Ishikawa (cell line): Measurements from ENCODE around the gene FASTK.
A peak's percentile ranks its signal among the peaks of the same experiment; 100 is the strongest.

Experiments
- CEBPB ChIP-seq: IDR thresholded peaks from 2 replicates; pipeline ENCODE4 v1.6.1; 2012
- CREB1 ChIP-seq: IDR thresholded peaks from 2 replicates; pipeline ENCODE4 v1.6.1; 2012; ENCODE audit warnings: low read depth
- EGR1 ChIP-seq: IDR thresholded peaks from 2 replicates; pipeline ENCODE4 v1.6.1; 2012
- EP300 ChIP-seq: IDR thresholded peaks from 2 replicates; pipeline ENCODE4 v1.6.1; 2012; ENCODE audit warnings: borderline replicate concordance
- FOXM1 ChIP-seq: IDR thresholded peaks from 2 replicates; pipeline ENCODE4 v1.6.1; 2012; ENCODE audit warnings: low read depth, borderline replicate concordance
- NFIC ChIP-seq: IDR thresholded peaks from 2 replicates; pipeline ENCODE4 v1.6.1; 2012
- RAD21 ChIP-seq: IDR thresholded peaks from 2 replicates; pipeline ENCODE4 v1.6.1; 2012; ENCODE audit warnings: low read depth
- TAF1 ChIP-seq: IDR thresholded peaks from 2 replicates; pipeline ENCODE4 v1.6.1; 2012; ENCODE audit warnings: low read depth, mild to moderate bottlenecking
- TCF12 ChIP-seq: IDR thresholded peaks from 2 replicates; pipeline ENCODE4 v1.6.1; 2012; ENCODE audit warnings: low read depth
- TEAD4 ChIP-seq: IDR thresholded peaks from 2 replicates; pipeline ENCODE4 v1.6.1; 2012
- YY1 ChIP-seq: IDR thresholded peaks from 2 replicates; pipeline ENCODE4 v1.6.1; 2012; ENCODE audit warnings: low read depth
- ZBTB7A ChIP-seq: IDR thresholded peaks from 2 replicates; pipeline ENCODE4 v1.6.1; 2012; ENCODE audit warnings: low read depth
- TF ChIP-seq, protein P1 (sequence below): IDR thresholded peaks from 2 replicates; pipeline ENCODE4 v1.6.1; 2012; ENCODE audit warnings: low read depth, mild to moderate bottlenecking
- TF ChIP-seq, protein P2 (sequence below): IDR thresholded peaks from 2 replicates; pipeline ENCODE4 v1.6.1; 2012
- TF ChIP-seq, protein P3 (sequence below): IDR thresholded peaks from 2 replicates; pipeline ENCODE4 v1.6.1; 2012

FASTK gene

DNA sequence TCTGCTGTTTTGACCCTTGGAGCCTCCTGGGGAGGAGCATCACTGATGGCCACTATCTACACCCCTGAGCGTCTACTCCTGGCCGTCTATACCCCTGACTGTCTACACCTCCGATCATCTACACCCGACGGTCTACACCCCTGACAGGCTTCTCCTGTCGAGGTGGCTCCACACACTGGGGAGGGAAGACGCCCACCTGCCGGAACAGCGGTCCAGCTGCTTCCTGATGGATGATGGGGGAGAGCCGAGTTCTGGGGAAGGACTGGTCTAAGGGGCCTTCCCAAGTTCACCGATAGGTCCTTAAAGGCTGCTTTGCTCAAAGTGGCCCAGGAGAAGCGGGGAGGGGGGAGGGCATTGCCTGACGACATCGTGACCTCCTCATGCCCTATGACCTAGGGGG is 47.5 kb upstream of the FASTK start:
- TF ChIP-seq, protein P1, sequence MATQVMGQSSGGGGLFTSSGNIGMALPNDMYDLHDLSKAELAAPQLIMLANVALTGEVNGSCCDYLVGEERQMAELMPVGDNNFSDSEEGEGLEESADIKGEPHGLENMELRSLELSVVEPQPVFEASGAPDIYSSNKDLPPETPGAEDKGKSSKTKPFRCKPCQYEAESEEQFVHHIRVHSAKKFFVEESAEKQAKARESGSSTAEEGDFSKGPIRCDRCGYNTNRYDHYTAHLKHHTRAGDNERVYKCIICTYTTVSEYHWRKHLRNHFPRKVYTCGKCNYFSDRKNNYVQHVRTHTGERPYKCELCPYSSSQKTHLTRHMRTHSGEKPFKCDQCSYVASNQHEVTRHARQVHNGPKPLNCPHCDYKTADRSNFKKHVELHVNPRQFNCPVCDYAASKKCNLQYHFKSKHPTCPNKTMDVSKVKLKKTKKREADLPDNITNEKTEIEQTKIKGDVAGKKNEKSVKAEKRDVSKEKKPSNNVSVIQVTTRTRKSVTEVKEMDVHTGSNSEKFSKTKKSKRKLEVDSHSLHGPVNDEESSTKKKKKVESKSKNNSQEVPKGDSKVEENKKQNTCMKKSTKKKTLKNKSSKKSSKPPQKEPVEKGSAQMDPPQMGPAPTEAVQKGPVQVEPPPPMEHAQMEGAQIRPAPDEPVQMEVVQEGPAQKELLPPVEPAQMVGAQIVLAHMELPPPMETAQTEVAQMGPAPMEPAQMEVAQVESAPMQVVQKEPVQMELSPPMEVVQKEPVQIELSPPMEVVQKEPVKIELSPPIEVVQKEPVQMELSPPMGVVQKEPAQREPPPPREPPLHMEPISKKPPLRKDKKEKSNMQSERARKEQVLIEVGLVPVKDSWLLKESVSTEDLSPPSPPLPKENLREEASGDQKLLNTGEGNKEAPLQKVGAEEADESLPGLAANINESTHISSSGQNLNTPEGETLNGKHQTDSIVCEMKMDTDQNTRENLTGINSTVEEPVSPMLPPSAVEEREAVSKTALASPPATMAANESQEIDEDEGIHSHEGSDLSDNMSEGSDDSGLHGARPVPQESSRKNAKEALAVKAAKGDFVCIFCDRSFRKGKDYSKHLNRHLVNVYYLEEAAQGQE = no peak
- no peak for TF ChIP-seq TEAD4
- no peak for TF ChIP-seq EP300
- no peak for TF ChIP-seq YY1
- no peak for TF ChIP-seq TAF1
- TF ChIP-seq CEBPB = no peak
- TF ChIP-seq EGR1 = no peak
- TF ChIP-seq, protein P2, sequence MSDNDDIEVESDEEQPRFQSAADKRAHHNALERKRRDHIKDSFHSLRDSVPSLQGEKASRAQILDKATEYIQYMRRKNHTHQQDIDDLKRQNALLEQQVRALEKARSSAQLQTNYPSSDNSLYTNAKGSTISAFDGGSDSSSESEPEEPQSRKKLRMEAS = no peak
- TF ChIP-seq, protein P3, sequence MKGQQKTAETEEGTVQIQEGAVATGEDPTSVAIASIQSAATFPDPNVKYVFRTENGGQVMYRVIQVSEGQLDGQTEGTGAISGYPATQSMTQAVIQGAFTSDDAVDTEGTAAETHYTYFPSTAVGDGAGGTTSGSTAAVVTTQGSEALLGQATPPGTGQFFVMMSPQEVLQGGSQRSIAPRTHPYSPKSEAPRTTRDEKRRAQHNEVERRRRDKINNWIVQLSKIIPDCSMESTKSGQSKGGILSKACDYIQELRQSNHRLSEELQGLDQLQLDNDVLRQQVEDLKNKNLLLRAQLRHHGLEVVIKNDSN = no peak
- TF ChIP-seq ZBTB7A = no peak
- TF ChIP-seq RAD21 = no peak
- TF ChIP-seq NFIC = no peak
- no peak for TF ChIP-seq FOXM1
- no peak for TF ChIP-seq CREB1
- no peak for TF ChIP-seq TCF12

DNA sequence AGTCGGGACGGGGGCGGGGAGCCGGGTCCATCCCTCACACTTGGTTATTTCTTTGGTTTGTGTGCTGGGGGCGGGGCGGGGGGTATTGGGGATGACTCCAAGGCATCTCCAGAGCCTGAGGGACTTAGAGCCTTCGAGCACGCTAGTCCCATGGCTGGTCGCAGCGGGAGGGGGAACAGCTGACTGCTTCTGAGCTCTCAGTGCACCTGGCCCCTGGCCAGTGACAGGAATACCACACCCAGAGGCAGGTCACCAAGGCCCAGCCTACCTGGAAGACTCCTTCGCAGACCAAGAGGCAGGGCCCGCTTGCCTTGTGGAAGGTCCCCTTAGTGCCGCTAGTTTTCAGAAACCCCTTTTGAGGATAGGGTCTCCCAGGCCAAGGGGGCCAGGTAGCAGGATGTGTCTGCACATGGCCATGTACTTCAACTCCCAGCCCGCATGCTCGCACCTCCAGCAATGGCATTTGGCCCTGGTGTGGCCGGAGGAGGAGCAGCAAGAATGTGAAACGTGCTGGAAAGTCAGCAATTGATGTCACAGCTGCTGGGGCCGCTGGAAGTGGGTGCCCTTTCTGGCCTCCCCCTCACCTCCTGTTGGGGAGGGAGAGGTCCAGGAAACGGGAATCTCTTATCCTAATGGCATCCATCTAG is 46.0 kb upstream of the FASTK start:
- TF ChIP-seq TCF12 (peak; percentile 48; the same call in 1 of the 2 replicates), EGR1 (no peak), TAF1 (no peak), TEAD4 (peak; percentile 14; the same call in 1 of the 2 replicates), NFIC (peak; percentile 84), CREB1 (no peak), ZBTB7A (no peak)
- TF ChIP-seq, protein P1 = no peak
- TF ChIP-seq, protein P2 = peak; percentile 63; the same call in 1 of the 2 replicates
- TF ChIP-seq, protein P3 = peak; percentile 66; the same call in 1 of the 2 replicates

DNA sequence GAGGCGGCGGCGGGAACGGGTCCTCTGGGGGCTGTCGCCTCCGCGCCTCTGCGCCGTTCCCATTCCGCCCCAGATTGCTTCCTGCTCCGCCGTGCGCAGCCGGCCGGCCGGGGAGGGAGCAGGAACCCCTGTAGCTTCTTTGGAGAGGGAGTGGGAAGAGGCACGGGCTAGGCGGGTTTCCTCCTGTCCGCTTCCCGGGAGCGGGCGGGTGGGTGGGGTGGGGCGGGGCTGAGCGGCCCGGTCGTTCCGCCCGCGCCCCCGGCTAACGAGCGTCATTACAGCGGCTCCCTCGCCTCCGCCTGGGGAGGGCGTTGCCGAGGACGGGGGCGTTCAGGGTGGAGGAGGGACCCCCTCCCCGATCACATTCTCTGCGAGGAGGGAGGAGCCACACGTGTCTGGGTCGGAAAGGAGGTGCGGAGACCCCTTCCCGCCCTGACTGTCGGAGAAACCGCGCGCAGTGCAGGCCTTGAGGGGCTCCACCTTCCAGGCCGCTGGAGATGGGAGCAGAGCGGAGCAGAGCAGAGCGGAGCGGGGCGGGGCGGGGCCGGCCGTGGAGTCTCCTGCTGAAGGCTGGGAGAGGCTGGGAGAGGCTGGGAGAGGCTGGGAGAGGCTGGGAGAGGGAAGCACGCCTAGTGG is 45.4 kb upstream of the FASTK start:
- no peak for TF ChIP-seq CEBPB
- TF ChIP-seq CREB1 = no peak
- TF ChIP-seq NFIC = 0 out of 2 replicates have a peak, but pooled peaks have one; percentile 6
- no peak for TF ChIP-seq TCF12
- TF ChIP-seq, protein P1 = no peak
- 0 out of 2 replicates have a peak, but pooled peaks have one; percentile 6 for TF ChIP-seq YY1
- TF ChIP-seq RAD21 = no peak
- TF ChIP-seq EP300 = no peak
- no peak for TF ChIP-seq FOXM1
- peak; percentile 85 for TF ChIP-seq ZBTB7A
- no peak for TF ChIP-seq TAF1
- peak; percentile 45; the same call in 1 of the 2 replicates for TF ChIP-seq EGR1
- TF ChIP-seq, protein P2 = peak; percentile 23; the same call in 1 of the 2 replicates
- no peak for TF ChIP-seq TEAD4

DNA sequence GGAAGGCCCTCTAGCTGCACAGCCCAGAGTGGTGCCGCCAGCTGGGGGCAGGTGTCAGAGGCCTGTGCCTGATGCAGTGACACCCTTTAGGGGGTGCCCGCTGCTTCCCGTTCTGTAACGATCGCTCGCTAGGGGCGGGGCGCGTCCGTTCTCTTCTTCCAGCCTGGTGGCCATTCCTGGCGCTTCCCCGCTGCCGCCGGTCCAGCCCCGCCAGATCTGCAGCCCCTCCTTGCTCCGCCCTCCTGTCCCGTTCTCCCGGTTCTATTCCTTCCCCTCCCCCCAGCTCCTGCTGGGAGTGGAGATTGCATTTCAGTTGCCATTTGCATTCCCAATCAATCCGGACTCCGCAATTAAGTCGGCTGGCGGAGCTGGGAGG is 44.8 kb upstream of the FASTK start:
- TF ChIP-seq TEAD4 (no peak), CREB1 (no peak), EP300 (0 out of 2 replicates have a peak, but pooled peaks have one; percentile 27), NFIC (peak; percentile 14; the same call in 1 of the 2 replicates), TAF1 (no peak), TCF12 (peak; percentile 66; the same call in 1 of the 2 replicates), RAD21 (no peak), EGR1 (no peak), CEBPB (peak; percentile 12; the same call in 1 of the 2 replicates), YY1 (peak; percentile 24; the same call in 1 of the 2 replicates), FOXM1 (no peak), ZBTB7A (no peak)
- TF ChIP-seq, protein P1 = no peak
- TF ChIP-seq, protein P2 = no peak
- TF ChIP-seq, protein P3 = no peak
